ENCODE data around the gene EID1.
A peak's percentile ranks its signal among the peaks of the same experiment; 100 is the strongest.
"Not testable (repeated sequence)": the region's sequence is repeated elsewhere in the genome, so short reads cannot be mapped to it uniquely, and the experiment has no call there.

Gene EID1

GRCh38 chr15:48877630-48878595, at the start of gene EID1:
TSS of gene EID1 (plus strand) at chr15:48878134. CDS start at chr15:48878177, 43 bp downstream.
- Mint-ChIP-seq H3K27me3 (peaks cover 29% of the 10 kb centered on the region), H3K27ac (peak within 1 kb of the TSS; percentile 99), H3K4me1 (peaks cover 38% of the 10 kb centered on the region), H3K4me3 (peak within 1 kb of the TSS; percentile 99 to 100), H3K9me3 (no peaks in the 10 kb centered on the region)
- peak; percentile 93 to 96 for DNase-seq
- peak; percentile 97 for ATAC-seq

- Mint-ChIP-seq H3K4me1 (no peaks in the 10 kb centered on the region), H3K9me3 (peaks cover 8 to 15% of the 10 kb centered on the region in 2 donors), H3K27ac (no peak overlapping the region), H3K4me3 (no peak overlapping the region), H3K27me3 (peaks cover 5% of the 10 kb centered on the region)
- ATAC-seq (no peak), DNase-seq (no peak)
Measured at GRCh38 chr15:48828471-48828870, 49.5 kb upstream of the EID1 start.

GRCh38 chr15:48828906-48829305, 49.0 kb upstream of the EID1 start:
- ATAC-seq (no peak), DNase-seq (no peak)
- no peaks in the 10 kb centered on the region for H3K4me1 Mint-ChIP-seq
- H3K9me3 Mint-ChIP-seq: peaks cover 10 to 19% of the 10 kb centered on the region in 2 donors
- no peak overlapping the region for H3K27ac Mint-ChIP-seq
- H3K4me3 Mint-ChIP-seq: no peak overlapping the region
- H3K27me3 Mint-ChIP-seq: peaks cover 9% of the 10 kb centered on the region

GRCh38 chr15:48832648-48833047, 45.3 kb upstream of the EID1 start:
- Mint-ChIP-seq H3K9me3 (peaks cover 10 to 23% of the 10 kb centered on the region in 2 donors), H3K27ac (no peak overlapping the region), H3K27me3 (peaks cover 13% of the 10 kb centered on the region), H3K4me3 (no peak overlapping the region), H3K4me1 (no peaks in the 10 kb centered on the region)
- no peak for ATAC-seq
- no peak for DNase-seq

GRCh38 chr15:48833526-48834239, 44.3 kb upstream of the EID1 start:
- Mint-ChIP-seq H3K27ac (no peak overlapping the region), H3K4me3 (no peak overlapping the region)

GRCh38 chr15:48834756-48835155, 43.2 kb upstream of the EID1 start:
- H3K9me3 Mint-ChIP-seq: peaks cover 10 to 23% of the 10 kb centered on the region in 2 donors
- no peaks in the 10 kb centered on the region for H3K4me1 Mint-ChIP-seq
- H3K4me3 Mint-ChIP-seq: no peak overlapping the region
- ATAC-seq (no peak), DNase-seq (no peak)
- peaks cover 13% of the 10 kb centered on the region for H3K27me3 Mint-ChIP-seq
- no peak overlapping the region for H3K27ac Mint-ChIP-seq

More at GRCh38 chr15:48833526-48834239, 44.3 kb upstream of the EID1 start:
- Mint-ChIP-seq H3K9me3 (peaks cover 10 to 23% of the 10 kb centered on the region in 2 donors), H3K27me3 (peaks cover 13% of the 10 kb centered on the region), H3K4me1 (no peaks in the 10 kb centered on the region)
- ATAC-seq: no peak
- DNase-seq: no peak

GRCh38 chr15:48842501-48842900, 35.4 kb upstream of the EID1 start:
- Mint-ChIP-seq H3K4me3 (no peak overlapping the region), H3K27ac (no peak overlapping the region), H3K27me3 (no peaks in the 10 kb centered on the region), H3K4me1 (no peaks in the 10 kb centered on the region), H3K9me3 (peaks cover 0 to 9% of the 10 kb centered on the region in 2 donors)
- DNase-seq (no peak), ATAC-seq (no peak)

GRCh38 chr15:48845123-48845522, 32.8 kb upstream of the EID1 start:
- no peaks in the 10 kb centered on the region for H3K27me3 Mint-ChIP-seq
- H3K4me3 Mint-ChIP-seq: no peak overlapping the region
- no peaks in the 10 kb centered on the region for H3K4me1 Mint-ChIP-seq

GRCh38 chr15:48850648-48851047, 27.3 kb upstream of the EID1 start:
- H3K9me3 Mint-ChIP-seq: no peaks in the 10 kb centered on the region
- H3K27me3 Mint-ChIP-seq: peaks cover 8% of the 10 kb centered on the region
- ATAC-seq: no peak
- no peak overlapping the region for H3K4me3 Mint-ChIP-seq
- no peak overlapping the region for H3K27ac Mint-ChIP-seq
- DNase-seq: no peak
- H3K4me1 Mint-ChIP-seq: no peaks in the 10 kb centered on the region

More at GRCh38 chr15:48845123-48845522, 32.8 kb upstream of the EID1 start:
- DNase-seq: no peak
- Mint-ChIP-seq H3K27ac (no peak overlapping the region), H3K9me3 (peaks cover 0 to 9% of the 10 kb centered on the region in 2 donors)
- ATAC-seq: peak; percentile 26

GRCh38 chr15:48851956-48852355, 26.0 kb upstream of the EID1 start:
- Mint-ChIP-seq H3K27ac (no peak overlapping the region), H3K4me3 (no peak overlapping the region), H3K27me3 (peaks cover 8% of the 10 kb centered on the region), H3K9me3 (no peaks in the 10 kb centered on the region), H3K4me1 (no peaks in the 10 kb centered on the region)
- DNase-seq (no peak), ATAC-seq (no peak)

- H3K4me1 Mint-ChIP-seq, ATAC-seq, H3K4me3 Mint-ChIP-seq, H3K9me3 Mint-ChIP-seq, H3K27ac Mint-ChIP-seq, DNase-seq: not testable (repeated sequence)
- peaks cover 19% of the 10 kb centered on the region for H3K27me3 Mint-ChIP-seq
Measured at GRCh38 chr15:48854434-48854833, 23.5 kb upstream of the EID1 start.

GRCh38 chr15:48855501-48856440, 22.2 kb upstream of the EID1 start:
- Mint-ChIP-seq H3K4me1 (no peaks in the 10 kb centered on the region), H3K27ac (no peak overlapping the region), H3K27me3 (peaks cover 19% of the 10 kb centered on the region), H3K4me3 (no peak overlapping the region), H3K9me3 (no peaks in the 10 kb centered on the region)
- no peak for ATAC-seq
- no peak for DNase-seq

- H3K4me1 Mint-ChIP-seq: no peaks in the 10 kb centered on the region
- H3K27me3 Mint-ChIP-seq: peaks cover 19% of the 10 kb centered on the region
Measured at GRCh38 chr15:48856942-48857341, 21.0 kb upstream of the EID1 start.

GRCh38 chr15:48858401-48858800, 19.5 kb upstream of the EID1 start:
- peaks cover 19% of the 10 kb centered on the region for H3K27me3 Mint-ChIP-seq
- ATAC-seq (no peak), DNase-seq (no peak)
- H3K27ac Mint-ChIP-seq: no peak overlapping the region
- no peak overlapping the region for H3K4me3 Mint-ChIP-seq
- no peaks in the 10 kb centered on the region for H3K9me3 Mint-ChIP-seq
- peaks cover 8% of the 10 kb centered on the region for H3K4me1 Mint-ChIP-seq

More at GRCh38 chr15:48856942-48857341, 21.0 kb upstream of the EID1 start:
- H3K4me3 Mint-ChIP-seq: no peak overlapping the region
- no peaks in the 10 kb centered on the region for H3K9me3 Mint-ChIP-seq
- H3K27ac Mint-ChIP-seq: no peak overlapping the region
- DNase-seq (no peak), ATAC-seq (no peak)

GRCh38 chr15:48859426-48859825, 18.5 kb upstream of the EID1 start:
- no peak for ATAC-seq
- H3K4me1 Mint-ChIP-seq: peaks cover 8% of the 10 kb centered on the region

More at GRCh38 chr15:48859426-48859825, 18.5 kb upstream of the EID1 start:
- Mint-ChIP-seq H3K27me3 (peaks cover 11% of the 10 kb centered on the region), H3K4me3 (no peak overlapping the region), H3K9me3 (no peaks in the 10 kb centered on the region), H3K27ac (no peak overlapping the region)
- DNase-seq: no peak
